OCI-LY1 (cell line): ENCODE measurements around the gene EXOC6B.

Source experiments
- EZH2 ChIP-seq: fragments of 200-600 bp; sonication (generic), shearing (Covaris generic); IDR thresholded peaks from 2 replicates; pipeline ENCODE4 v1.8.0; 2017; ENCODE audit warnings: borderline replicate concordance, mixed run types, mild to moderate bottlenecking, antibody characterized with exemption, low read length, moderate library complexity, mixed read lengths
- TF ChIP-seq, protein P1 (sequence below): fragments of 200-600 bp; sonication (generic), shearing (Covaris generic); IDR thresholded peaks from 2 replicates; pipeline ENCODE4 v1.5.1; 2017; ENCODE audit warnings: mild to moderate bottlenecking, antibody characterized with exemption, low read length, moderate library complexity, mixed read lengths

DNA sequence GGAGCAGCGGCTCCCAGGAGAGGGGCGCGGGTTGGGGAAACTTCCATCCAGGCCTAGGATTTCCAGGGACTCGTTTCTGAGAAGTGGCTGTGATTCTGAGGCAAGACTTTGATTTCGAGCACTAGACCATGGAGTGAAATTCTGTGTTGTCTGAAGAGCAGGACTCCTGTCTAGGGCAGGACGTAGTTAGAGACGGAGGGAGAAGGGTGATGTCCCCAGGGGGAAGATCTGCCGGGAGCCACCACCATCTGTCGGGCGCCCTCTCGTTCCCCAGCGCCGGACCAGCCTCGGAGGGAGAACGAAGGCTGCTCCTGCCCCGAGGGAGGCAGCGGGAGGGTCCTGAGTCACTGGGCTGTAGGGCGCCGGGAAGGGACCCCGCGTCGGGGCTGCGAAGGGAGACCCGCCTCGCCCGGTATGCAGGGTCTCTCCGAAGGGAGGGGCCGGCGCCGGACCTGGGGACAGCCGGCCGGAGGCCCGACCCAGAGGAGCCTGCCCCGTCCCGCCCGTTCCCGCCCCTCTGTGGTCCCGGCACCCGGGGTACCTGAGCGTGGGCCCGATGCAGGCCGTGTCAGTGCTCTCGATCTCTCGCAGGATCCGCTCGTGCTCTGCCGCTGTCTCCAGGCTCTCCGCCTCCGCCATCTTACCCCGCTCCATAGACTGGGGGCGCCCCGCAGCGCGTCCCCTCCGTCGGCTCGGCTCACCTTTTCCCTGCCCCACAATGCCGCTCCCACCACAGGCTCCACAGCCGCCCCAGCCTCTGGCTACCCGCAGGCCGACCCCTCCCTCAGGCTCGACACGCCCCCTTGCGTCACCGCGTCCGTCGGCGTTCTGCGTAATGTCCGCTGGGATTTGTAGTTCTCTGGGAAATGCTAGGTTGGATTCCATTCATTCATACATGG is at the start of gene EXOC6B:
- TF ChIP-seq, protein P1, sequence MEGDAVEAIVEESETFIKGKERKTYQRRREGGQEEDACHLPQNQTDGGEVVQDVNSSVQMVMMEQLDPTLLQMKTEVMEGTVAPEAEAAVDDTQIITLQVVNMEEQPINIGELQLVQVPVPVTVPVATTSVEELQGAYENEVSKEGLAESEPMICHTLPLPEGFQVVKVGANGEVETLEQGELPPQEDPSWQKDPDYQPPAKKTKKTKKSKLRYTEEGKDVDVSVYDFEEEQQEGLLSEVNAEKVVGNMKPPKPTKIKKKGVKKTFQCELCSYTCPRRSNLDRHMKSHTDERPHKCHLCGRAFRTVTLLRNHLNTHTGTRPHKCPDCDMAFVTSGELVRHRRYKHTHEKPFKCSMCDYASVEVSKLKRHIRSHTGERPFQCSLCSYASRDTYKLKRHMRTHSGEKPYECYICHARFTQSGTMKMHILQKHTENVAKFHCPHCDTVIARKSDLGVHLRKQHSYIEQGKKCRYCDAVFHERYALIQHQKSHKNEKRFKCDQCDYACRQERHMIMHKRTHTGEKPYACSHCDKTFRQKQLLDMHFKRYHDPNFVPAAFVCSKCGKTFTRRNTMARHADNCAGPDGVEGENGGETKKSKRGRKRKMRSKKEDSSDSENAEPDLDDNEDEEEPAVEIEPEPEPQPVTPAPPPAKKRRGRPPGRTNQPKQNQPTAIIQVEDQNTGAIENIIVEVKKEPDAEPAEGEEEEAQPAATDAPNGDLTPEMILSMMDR = no peak
- TF ChIP-seq EZH2 = no peak
